ENCODE measurements around the gene KCNH2.
A peak's percentile ranks its signal among the peaks of the same experiment; 100 is the strongest.

DNA sequence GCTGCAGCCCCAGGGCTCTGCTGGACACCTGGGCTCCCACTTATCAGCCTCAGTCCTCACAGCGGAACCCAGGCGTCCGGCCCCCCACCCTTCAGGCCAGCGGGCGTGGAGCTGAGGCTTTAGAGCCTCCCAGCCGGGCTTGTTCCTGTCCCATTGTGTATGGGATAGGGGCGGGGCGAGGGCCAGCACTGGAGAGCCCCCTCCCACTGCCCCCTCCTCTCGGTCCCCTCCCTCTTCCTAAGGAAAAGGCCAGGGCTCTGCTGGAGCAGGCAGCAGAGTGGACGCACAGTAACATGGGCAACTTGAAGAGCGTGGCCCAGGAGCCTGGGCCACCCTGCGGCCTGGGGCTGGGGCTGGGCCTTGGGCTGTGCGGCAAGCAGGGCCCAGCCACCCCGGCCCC, 15.4 kb upstream of the KCNH2 start:
- TF ChIP-seq, protein P1, sequence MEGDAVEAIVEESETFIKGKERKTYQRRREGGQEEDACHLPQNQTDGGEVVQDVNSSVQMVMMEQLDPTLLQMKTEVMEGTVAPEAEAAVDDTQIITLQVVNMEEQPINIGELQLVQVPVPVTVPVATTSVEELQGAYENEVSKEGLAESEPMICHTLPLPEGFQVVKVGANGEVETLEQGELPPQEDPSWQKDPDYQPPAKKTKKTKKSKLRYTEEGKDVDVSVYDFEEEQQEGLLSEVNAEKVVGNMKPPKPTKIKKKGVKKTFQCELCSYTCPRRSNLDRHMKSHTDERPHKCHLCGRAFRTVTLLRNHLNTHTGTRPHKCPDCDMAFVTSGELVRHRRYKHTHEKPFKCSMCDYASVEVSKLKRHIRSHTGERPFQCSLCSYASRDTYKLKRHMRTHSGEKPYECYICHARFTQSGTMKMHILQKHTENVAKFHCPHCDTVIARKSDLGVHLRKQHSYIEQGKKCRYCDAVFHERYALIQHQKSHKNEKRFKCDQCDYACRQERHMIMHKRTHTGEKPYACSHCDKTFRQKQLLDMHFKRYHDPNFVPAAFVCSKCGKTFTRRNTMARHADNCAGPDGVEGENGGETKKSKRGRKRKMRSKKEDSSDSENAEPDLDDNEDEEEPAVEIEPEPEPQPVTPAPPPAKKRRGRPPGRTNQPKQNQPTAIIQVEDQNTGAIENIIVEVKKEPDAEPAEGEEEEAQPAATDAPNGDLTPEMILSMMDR (IDR thresholded peaks at IDR 0.05): no peak
- peak in 1 of 3 donors; percentile 33 for TF ChIP-seq POLR2AphosphoS5 (IDR thresholded peaks at IDR 0.05)
- no peak for TF ChIP-seq POLR2A (IDR thresholded peaks at IDR 0.05)

Data from stomach (tissue), 4 donors.